Measurements from ENCODE around the gene ATP1A2. TPM values are rescaled to one million over a fixed set of nuclear protein-coding genes. Genes with fewer than 3 reads are reported as not detected.

ATP1A2 gene
- total RNA-seq, 1 donor from 2014 or later, result not detected

DNA sequence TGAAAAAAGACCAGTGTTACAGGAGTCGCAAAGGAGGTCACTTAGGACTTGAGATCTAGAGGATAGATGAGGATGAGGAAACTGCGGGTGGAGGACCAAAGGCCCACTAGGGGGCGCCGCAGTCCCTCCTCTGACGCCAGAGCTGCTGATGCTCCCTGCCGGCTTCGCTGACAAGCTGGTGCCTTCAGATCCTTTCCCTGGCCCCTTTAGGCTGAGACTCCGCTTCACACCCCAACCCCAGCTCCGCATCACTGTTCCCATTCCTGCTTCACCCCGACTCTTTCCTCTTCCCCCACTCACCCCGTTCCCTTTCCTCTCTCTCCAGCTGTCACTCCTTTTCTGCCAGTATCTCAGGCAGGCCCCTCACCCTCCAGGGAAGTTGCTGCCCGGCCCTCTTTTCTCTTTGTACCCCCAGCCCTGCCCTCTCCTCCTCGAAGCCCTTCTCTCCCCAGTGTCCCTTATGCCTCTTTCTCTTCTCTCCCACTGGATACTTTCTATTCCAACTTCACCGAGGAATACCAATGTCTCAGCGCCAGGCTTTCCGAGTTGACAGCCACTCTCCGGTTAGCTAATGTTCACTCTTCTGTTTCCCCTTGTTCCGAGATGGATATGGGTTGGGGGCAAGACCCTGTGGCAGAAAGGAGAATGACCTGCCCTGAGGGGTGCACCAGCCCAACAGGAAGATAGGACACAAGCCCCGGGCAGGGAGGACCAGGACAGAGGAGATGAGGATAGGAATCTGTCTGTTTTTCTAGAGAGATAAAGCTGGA is 29.7 kb upstream of the ATP1A2 start:
- DNase-seq (ENCODE audit: low read depth in 2 of 2), result peak; percentile 74 to 77

- no peak for DNase-seq (ENCODE audit: low read depth in 2 of 2)
These were observed 29.1 kb upstream of the ATP1A2 start for GRCh38 chr1:160086456-160086892.

GRCh38 chr1:160087118-160087662 is 28.4 kb upstream of the ATP1A2 start:
- no peak for DNase-seq (ENCODE audit: low read depth in 2 of 2)

- no peak for DNase-seq (ENCODE audit: low read depth in 2 of 2)
These were observed 25.7 kb upstream of the ATP1A2 start for GRCh38 chr1:160089883-160090282.

DNA sequence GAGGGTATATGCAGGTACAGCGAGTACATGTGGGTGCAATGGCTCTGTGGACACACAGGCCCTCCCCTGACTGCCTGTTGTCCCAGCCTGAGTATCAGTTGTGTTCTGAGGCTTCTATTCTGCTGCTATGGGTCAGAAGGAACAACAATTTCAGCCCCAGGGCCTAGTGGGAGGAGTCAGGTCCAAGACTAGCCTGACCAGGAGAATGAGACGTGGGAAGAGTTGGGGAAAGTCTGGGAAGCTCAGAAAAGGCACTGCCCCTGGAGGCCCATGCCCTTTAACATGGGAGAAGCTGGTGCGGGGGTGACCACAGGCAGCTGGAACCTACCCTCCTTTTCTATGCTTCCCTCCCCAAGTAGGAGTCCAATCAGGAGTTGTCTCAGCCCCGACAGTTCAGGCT is 24.8 kb upstream of the ATP1A2 start:
- no peak for DNase-seq (ENCODE audit: low read depth in 2 of 2)

DNA sequence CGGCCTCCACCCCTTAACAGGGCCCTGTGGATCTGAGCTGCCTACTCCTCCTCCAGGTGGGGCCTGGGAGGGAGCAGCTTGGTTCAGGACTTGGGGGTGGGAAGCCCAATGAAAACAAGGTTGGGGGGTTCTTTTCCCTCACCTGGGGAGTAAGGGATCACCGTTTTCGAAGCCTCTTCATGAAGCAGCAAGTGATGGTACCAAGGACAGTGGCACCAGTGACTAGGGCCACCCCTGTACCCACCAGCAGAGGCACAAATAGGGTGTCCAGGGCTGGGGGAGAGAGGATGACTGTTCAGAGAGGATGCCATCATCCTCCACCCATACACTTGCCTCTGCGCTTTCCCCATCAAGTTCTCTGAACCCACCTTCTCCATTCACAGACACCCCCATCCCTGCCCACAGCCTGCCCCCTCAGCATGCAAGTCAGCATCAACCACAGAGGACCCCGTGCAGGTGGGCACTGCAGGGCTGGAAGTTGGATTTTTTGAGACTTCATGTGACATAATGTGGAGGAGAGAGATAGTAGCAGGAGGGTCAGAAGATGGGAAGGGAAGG is 23.8 kb upstream of the ATP1A2 start:
- DNase-seq (ENCODE audit: low read depth in 2 of 2), result no peak

- DNase-seq (ENCODE audit: low read depth in 2 of 2), result no peak
These were observed 23.0 kb upstream of the ATP1A2 start for GRCh38 chr1:160092366-160093068.

GRCh38 chr1:160093069-160093395 is 22.5 kb upstream of the ATP1A2 start:
- no peak for DNase-seq (ENCODE audit: low read depth in 2 of 2)

DNA sequence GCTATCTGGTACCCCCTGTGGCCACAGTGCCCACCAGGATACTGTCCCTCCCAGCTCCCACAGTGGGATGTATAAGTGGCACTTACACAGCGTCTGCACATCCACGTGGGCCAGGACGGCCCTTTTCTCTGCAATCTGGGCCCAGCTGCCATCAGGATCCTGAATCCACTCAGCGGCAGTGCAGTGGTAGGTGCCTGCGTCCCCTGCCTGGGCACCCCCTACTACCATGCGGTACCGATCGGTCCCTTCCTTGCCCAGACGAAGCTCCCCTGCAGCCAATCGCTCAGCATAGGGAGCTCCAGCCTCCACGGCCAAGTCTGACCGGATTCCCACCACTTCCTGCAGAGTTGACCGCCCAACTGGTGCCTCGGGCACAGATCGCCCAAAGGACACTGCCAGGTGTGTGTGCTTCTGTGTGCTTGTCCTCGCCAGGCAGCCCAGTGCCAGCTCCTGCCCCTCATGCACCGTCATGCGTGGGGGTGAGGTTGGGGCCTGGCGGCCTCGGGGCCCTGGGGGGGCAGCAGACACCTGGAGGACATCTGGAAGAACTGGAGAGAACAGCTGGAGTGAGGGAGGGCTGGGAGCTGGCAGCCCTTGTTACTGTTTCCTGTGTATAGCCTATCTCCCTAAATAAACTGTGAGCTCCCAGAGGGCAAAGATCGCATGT is 21.8 kb upstream of the ATP1A2 start:
- no peak for DNase-seq (ENCODE audit: low read depth in 2 of 2)

- no peak for DNase-seq (ENCODE audit: low read depth in 2 of 2)
These were observed 21.3 kb upstream of the ATP1A2 start for GRCh38 chr1:160094291-160094625.

GRCh38 chr1:160094806-160095205 is 20.8 kb upstream of the ATP1A2 start:
- DNase-seq (ENCODE audit: low read depth in 2 of 2), result no peak

DNA sequence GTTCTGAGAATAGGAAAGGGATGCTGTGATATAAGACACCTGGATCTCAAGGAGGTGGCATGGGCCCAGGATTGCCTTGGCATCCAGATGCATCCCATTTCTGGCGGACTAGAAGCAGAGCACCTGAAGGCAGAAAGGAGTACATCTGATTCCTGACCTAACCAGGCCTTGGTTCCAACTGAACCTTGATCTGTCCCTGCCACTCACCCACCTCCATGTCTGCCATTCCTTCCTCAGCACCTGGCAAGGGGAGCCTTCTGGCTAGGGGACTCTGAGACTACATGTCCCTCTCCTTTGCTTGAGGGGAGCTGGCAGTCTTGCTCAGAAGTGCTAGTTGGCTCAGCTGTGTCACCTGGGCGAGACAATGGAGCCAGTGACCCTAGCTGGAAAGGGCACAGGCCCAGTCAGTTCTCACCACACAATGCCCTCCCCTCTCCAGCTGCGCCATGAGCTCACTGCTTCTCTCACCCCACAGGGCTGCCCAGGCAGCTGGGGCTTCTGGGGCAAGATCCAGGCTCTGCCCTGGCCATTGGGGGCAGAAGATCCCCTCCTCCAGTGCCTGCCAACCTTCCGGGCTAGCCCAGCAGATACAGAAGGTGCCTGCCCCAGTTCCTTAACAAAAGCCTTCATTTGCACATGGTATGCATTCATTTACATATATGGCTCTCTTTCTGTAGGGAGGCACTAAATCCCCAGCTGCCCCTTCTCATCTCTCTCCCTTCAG is 20.0 kb upstream of the ATP1A2 start:
- DNase-seq (ENCODE audit: low read depth in 2 of 2), result no peak

DNA sequence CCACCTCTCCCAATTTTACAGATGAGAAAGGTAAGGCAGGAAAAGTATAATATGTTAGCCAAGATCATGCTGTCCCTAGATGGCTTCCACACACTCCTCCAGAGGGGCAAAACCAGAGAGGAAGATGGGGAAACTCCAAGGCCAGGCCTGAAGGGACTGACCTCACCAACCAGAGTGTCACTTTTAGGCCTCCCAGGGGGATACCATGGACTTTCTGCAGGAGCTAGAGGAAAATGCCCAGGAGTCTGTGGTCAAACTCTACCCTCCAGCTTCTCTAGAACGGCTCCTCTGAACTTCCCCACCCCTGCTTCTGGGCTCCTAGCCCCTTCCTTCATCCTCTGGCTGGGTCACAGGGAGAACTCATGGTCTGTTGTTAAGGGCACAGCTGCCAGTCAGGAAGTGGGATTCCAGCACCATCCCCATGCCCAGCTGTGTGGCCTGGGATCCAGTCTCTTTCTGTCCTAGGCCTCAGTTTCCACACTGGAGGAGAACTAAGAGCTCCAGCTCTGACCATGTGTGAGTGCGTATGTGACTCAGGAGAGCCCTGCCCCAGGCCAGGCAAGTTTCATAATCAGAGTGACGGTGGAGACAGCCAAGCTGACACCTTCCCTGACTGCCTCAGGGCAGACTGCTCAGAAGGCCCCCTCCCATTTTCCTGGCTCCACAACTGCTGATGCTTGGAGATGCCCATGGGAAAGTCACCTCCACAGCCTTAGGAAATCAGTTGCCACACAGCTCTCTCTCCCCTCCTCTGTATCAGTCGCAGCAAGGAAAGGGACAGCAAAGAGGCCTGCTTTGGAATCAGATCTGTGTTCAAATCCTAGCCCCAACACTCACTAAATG is 19.1 kb upstream of the ATP1A2 start:
- no peak for DNase-seq (ENCODE audit: low read depth in 2 of 2)

DNA sequence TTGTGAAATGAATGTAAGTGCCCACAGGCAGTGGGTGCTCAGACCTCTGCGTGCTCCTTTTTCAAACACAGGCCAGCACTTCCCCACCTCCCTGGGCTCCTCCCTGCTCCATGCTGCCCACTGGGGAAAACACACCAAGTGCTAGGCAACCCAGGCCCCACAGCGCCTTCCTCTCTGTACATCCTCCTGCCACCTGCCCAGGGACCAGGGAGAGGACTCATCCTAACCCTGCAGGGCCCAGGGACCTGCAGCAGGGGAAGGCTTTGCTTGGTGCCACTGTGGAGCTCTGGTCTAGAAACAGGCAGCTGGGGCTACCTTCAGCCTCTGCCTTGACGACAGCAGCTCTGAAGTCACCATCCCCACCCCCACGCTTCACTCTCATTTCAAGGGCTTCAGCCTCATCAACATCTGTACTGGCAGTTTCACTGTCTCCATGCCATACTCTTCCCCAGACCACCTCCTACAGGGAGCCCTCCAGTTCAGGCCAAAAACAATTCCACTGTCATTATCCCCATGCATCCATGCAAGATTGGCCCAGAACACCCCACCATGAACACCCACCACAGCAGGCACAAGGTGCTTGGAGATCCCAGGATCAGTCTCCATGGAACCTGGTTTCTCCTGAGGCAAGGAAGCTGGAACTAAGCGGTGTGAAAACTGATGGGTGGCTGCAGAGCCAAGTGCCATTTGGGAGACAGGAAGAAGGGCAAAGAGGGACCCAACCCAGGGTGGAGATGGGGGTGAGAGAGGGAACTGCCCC is 18.2 kb upstream of the ATP1A2 start:
- DNase-seq (ENCODE audit: low read depth in 2 of 2), result no peak

GRCh38 chr1:160097911-160098851 is 17.4 kb upstream of the ATP1A2 start, which contains the start of gene IGSF8:
Gene IGSF8 (minus strand): TSS chr1:160098619. CDS start chr1:160098472, 147 bp downstream.
- DNase-seq (ENCODE audit: low read depth in 2 of 2), result peak; percentile 78 to 87

DNA sequence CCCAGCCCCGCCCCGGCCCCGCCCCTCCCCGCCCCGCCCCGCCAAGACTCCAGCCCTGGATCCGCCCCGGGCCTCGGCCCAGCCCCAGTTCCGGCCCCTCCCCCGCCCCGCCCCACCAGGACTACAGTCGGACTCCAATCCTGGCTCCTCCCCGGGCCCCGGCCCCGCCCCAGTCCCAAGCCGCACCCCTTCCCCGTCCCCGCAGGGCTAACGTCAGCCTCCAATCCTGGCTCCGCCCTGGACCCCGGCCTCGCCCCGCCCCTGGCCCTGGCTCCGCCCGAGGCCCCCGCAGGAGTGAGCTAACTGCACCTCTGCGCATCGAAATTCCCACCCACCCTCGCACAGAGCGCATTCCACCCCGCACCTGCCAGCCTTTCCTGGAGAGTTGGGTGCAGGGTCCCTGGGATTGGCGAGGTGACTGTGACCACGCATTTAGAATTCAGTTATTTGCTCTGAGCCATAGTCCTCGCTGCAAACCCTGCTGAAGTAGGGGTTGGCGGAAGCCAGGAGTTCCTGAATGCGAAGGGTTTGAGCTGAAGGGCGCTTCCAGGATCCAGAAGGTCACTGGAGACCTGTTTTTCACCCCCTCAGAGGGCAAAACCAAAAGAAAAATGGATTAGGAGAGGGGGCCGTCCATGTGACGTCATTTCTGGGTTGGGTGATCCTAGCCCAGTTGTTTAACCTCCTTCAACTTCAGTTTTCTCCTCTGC is 16.6 kb upstream of the ATP1A2 start:
- peak; percentile 92 to 96 for DNase-seq (ENCODE audit: low read depth in 2 of 2)

DNA sequence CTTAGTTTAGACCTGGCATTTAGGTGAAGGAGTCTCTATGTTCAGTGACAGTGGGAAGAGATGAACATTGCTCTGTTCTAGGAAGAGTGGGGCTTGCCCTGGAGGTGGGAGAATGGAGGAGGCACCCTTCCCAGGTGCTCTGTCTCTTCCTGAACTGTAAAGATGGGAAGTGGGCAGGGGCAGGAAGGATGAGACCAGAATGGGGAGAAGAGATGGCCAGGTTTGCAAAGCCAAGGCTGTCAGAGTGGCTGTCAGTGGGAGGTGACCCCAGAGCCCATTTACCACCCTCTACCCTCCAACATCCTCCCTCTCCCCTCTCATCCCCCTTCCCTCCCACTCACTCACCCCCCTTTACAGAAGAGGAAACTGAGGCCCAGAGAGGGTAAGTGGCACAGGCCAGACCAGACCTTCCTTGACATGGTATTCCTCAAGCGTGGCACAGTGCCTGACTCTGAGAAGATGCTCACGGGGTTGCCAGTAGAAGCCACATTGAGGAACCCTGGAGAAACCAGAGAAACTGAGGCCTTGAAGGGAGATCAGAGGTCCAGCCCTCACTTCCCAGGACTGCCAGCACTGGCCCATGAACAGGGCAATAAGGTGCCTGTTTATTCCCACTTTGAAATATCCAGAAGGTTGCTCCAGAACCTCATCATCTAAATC is 15.7 kb upstream of the ATP1A2 start:
- no peak for DNase-seq (ENCODE audit: low read depth in 2 of 2)

Measured in lung microvascular endothelial cell (primary cell).